K562 (cell line): ENCODE data around the gene CTU1. TPM values are rescaled to one million over a fixed set of nuclear protein-coding genes. Genes with fewer than 3 reads are reported as not detected.

Experiments used
- C11orf30 ChIP-seq: fragments of 450-650 bp; IDR thresholded peaks from 2 replicates; pipeline ENCODE4 v1.6.1; 2016; ENCODE audit warnings: low read depth, mild to moderate bottlenecking
- CEBPB ChIP-seq: fragments of 450-650 bp; IDR thresholded peaks from 2 replicates; pipeline ENCODE4 v1.6.1; 2016; ENCODE audit warnings: missing genetic modification characterization, missing compliant biosample characterization
- ELF4 ChIP-seq: fragments of 450-650 bp; formaldehyde crosslinking; IDR thresholded peaks from 2 replicates; pipeline ENCODE4 v1.4.0; 2022; ENCODE audit warnings: missing genetic modification characterization
- FIP1L1 ChIP-seq: fragments of 200-400 bp; formaldehyde crosslinking; IDR thresholded peaks from 2 replicates; pipeline ENCODE4 v1.6.1; 2018; ENCODE audit warnings: mild to moderate bottlenecking, low read depth, low read length; ENCODE audit not compliant: poor library complexity, severe bottlenecking
- JUN ChIP-seq, 2 experiments: sonication (generic) in 1 of 2; formaldehyde crosslinking in 1 of 2; IDR thresholded peaks; 2 replicates each; pipeline versions ENCODE4 v1.6.1 to v1.8.0; 2012 to 2022; ENCODE audit warnings: borderline replicate concordance in 2 of 2, mild to moderate bottlenecking in 2 of 2, improper control_type of control experiment in 1 of 2, low read depth in 1 of 2, low read length in 1 of 2, missing genetic modification reagents in 1 of 2
- JUNB ChIP-seq: fragments of 450-650 bp; formaldehyde crosslinking; conservative IDR thresholded peaks from 2 replicates; pipeline ENCODE4 v1.4.0; 2020; ENCODE audit warnings: mild to moderate bottlenecking
- KLF16 ChIP-seq: IDR thresholded peaks from 2 replicates; pipeline ENCODE4 v1.6.1; 2016; ENCODE audit warnings: antibody characterized with exemption
- MLLT1 ChIP-seq, 2 experiments: fragments of 450-650 bp; IDR thresholded peaks; 2 replicates each; pipeline ENCODE4 v1.6.1; 2016
- PHF21A ChIP-seq: fragments of 450-650 bp; IDR thresholded peaks from 2 replicates; pipeline ENCODE4 v1.6.1; 2017; ENCODE audit warnings: low read depth, borderline replicate concordance
- POLR2B ChIP-seq: fragments of 450-650 bp; IDR thresholded peaks from 2 replicates; pipeline ENCODE4 v1.6.1; 2018; ENCODE audit warnings: low read depth; ENCODE audit not compliant: partially characterized antibody
- PTTG1 ChIP-seq: fragments of 450-650 bp; IDR thresholded peaks from 2 replicates; pipeline ENCODE4 v1.6.1; 2016; ENCODE audit warnings: low read depth, mild to moderate bottlenecking, missing genetic modification characterization, missing compliant biosample characterization
- SETDB1 ChIP-seq: IDR thresholded peaks from one replicate; pipeline ENCODE4 v1.6.1; 2012; ENCODE audit warnings: low read length, control low read depth, inconsistent platforms
- ZC3H8 ChIP-seq: fragments of 450-650 bp; IDR thresholded peaks from 2 replicates; pipeline ENCODE4 v1.6.1; 2017
- ZFP1 ChIP-seq: fragments of 450-650 bp; formaldehyde crosslinking; IDR thresholded peaks from 2 replicates; pipeline ENCODE4 v1.4.0; 2020; ENCODE audit warnings: mild to moderate bottlenecking, mixed read lengths
- ZNF212 ChIP-seq: fragments of 450-650 bp; formaldehyde crosslinking; IDR thresholded peaks from 2 replicates; pipeline ENCODE4 v1.4.0; 2020; ENCODE audit warnings: mild to moderate bottlenecking
- ZNF217 ChIP-seq: sonication (generic); formaldehyde crosslinking; IDR thresholded peaks from 2 replicates; pipeline ENCODE4 v1.8.0; 2022; ENCODE audit warnings: mild to moderate bottlenecking, missing genetic modification reagents
- ZNF3 ChIP-seq: fragments of 250-450 bp; sonication (Bioruptor Pico); IDR thresholded peaks from 2 replicates; pipeline ENCODE4 v1.5.0; 2021; ENCODE audit warnings: mild to moderate bottlenecking, moderate library complexity
- ZNF589 ChIP-seq: fragments of 200-800 bp; sonication (Bioruptor generic); IDR thresholded peaks from 2 replicates; pipeline ENCODE4 v1.6.1; 2016; ENCODE audit warnings: low read depth, missing genetic modification characterization, missing compliant biosample characterization
- ZNF696 ChIP-seq: fragments of 250-450 bp; sonication (Bioruptor Pico); conservative IDR thresholded peaks from 2 replicates; pipeline ENCODE4 v1.4.0; 2020; ENCODE audit warnings: mild to moderate bottlenecking, moderate library complexity
- ZNF764 ChIP-seq: fragments of 250-450 bp; sonication (Bioruptor Pico); IDR thresholded peaks from 2 replicates; pipeline ENCODE4 v1.4.0; 2020; ENCODE audit warnings: low read depth, mild to moderate bottlenecking, moderate library complexity
- polyA plus RNA-seq, 8 experiments: library from polyadenylated mRNA; depleted of rRNA in 4 of 8; stranded (reverse) in 5 of 8; unstranded in 3 of 8; fragments of >200 nt; fragmentation: Nextera tagmentation in 2 of 8; fragmentation: Illumina TruSeq in 1 of 8; extraction: Ambion mirVana in 2 of 8; extraction: Trizol in 1 of 8; gene quantifications; 2 replicates each; pipeline versions ENCODE4 v1.2.1 to v1.2.3, GENCODE V29; 2011 to 2014; ENCODE audit warnings: inconsistent platforms in 1 of 8, missing spikeins in 1 of 8
- total RNA-seq, 7 experiments: library from RNA; depleted of rRNA in 6 of 7; stranded (reverse); fragments of >200 nt in 6 of 7; fragmentation: Illumina TruSeq in 2 of 7; extraction: Trizol in 2 of 7; gene quantifications; 2 replicates each; pipeline versions ENCODE4 v1.2.1 to v1.2.3, GENCODE V29; 2011 to 2021; ENCODE audit warnings: low replicate concordance in 1 of 7
- TF ChIP-seq, protein P1 (sequence below): sonication (generic); formaldehyde crosslinking; IDR thresholded peaks from 2 replicates; pipeline ENCODE4 v1.9.0; 2022; ENCODE audit warnings: mild to moderate bottlenecking, missing genetic modification reagents
- TF ChIP-seq, protein P2 (sequence below): sonication (generic); formaldehyde crosslinking; IDR thresholded peaks from 2 replicates; pipeline ENCODE4 v1.8.1; 2023; ENCODE audit warnings: missing genetic modification reagents, mild to moderate bottlenecking, borderline replicate concordance

CTU1 gene
- total and polyA plus RNA-seq, 9 of the 15 experiments (the other 6 are each of a cell fraction or from before 2014, with no cell fraction given), result 0.03 to 18.4 (median 2.3) TPM; not detected in 1

DNA sequence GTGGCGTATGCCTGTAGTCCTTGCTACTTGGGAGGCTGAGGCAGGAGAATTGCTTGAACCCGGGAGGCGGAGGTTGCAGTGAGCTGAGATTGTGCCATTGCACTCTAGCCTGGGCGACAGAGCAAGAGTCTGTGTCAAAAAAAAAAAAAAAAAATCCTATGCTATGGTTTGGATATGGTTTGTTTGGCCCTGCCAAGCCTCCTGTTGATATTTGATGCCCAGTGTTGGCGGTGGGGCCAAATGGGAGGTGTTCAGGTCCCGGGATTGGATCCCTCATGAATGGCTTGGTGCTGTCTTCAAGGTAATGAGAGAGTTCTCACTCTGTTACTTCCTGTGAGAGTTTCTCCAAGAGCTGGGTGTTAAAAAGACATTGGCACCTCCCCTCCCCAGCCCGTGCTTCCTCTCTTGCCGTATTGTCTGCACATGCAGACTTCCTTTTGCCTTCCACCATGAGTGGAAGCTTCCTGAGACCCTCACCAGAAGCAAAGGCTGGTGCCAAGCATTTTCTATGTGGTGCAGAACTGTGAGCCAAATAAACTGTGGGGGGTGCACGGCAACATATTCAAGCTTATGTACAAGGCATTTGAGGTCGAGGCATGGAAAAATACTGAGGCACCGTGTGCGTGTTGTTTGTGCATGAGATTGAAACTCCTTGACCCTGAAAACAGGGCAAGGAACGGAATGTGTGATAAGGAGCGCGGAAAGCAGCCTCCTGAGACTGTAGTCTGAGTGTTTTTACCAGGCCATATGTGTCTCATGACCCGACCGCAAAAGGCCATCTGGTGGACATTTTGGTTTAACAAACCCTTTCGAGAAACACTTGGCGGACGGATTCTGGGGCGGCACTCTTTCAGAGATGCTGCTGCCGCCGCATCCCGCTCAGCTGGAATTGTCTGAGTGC is 23.8 kb upstream of the CTU1 start (continued):
- TF ChIP-seq ZNF217 (no peak), ZNF212 (CRISPR knock-in tag) (no peak), PHF21A (no peak), POLR2B (no peak), JUN (IDR thresholded peaks at IDR 0.05; ENCODE audit: borderline replicate concordance, low read depth, low read length) (no peak), JUN (CRISPR knock-in tag; IDR thresholded peaks at IDR 0.05; ENCODE audit: borderline replicate concordance) (no peak), CEBPB (no peak), SETDB1 (no peak), ZFP1 (no peak), ZC3H8 (no peak), ZNF696 (CRISPR knock-in tag) (no peak), FIP1L1 (no peak), C11orf30 (no peak), ELF4 (CRISPR knock-in tag) (no peak), JUNB (CRISPR knock-in tag) (no peak), ZNF764 (CRISPR knock-in tag) (no peak), KLF16 (peak; percentile 62; the same call in 1 of the 2 replicates), ZNF3 (CRISPR knock-in tag) (no peak), ZNF589 (0 out of 2 replicates have a peak, but pooled peaks have one; percentile 53), MLLT1 (IDR thresholded peaks at IDR 0.05) (peak in 1 of 2 experiments; percentile 93; a peak in 2 of 4 replicates), PTTG1 (tag) (no peak)
- TF ChIP-seq, protein P1, sequence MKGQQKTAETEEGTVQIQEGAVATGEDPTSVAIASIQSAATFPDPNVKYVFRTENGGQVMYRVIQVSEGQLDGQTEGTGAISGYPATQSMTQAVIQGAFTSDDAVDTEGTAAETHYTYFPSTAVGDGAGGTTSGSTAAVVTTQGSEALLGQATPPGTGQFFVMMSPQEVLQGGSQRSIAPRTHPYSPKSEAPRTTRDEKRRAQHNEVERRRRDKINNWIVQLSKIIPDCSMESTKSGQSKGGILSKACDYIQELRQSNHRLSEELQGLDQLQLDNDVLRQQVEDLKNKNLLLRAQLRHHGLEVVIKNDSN, result peak; percentile 42
- TF ChIP-seq, protein P2, sequence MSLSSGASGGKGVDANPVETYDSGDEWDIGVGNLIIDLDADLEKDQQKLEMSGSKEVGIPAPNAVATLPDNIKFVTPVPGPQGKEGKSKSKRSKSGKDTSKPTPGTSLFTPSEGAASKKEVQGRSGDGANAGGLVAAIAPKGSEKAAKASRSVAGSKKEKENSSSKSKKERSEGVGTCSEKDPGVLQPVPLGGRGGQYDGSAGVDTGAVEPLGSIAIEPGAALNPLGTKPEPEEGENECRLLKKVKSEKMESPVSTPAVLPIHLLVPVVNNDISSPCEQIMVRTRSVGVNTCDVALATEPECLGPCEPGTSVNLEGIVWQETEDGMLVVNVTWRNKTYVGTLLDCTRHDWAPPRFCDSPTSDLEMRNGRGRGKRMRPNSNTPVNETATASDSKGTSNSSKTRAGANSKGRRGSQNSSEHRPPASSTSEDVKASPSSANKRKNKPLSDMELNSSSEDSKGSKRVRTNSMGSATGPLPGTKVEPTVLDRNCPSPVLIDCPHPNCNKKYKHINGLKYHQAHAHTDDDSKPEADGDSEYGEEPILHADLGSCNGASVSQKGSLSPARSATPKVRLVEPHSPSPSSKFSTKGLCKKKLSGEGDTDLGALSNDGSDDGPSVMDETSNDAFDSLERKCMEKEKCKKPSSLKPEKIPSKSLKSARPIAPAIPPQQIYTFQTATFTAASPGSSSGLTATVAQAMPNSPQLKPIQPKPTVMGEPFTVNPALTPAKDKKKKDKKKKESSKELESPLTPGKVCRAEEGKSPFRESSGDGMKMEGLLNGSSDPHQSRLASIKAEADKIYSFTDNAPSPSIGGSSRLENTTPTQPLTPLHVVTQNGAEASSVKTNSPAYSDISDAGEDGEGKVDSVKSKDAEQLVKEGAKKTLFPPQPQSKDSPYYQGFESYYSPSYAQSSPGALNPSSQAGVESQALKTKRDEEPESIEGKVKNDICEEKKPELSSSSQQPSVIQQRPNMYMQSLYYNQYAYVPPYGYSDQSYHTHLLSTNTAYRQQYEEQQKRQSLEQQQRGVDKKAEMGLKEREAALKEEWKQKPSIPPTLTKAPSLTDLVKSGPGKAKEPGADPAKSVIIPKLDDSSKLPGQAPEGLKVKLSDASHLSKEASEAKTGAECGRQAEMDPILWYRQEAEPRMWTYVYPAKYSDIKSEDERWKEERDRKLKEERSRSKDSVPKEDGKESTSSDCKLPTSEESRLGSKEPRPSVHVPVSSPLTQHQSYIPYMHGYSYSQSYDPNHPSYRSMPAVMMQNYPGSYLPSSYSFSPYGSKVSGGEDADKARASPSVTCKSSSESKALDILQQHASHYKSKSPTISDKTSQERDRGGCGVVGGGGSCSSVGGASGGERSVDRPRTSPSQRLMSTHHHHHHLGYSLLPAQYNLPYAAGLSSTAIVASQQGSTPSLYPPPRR, result no peak
